Right forelimb (tissue), 1 donor: ENCODE data around the gene ARGFX.
"Not testable (repeated sequence)": the region's sequence is repeated elsewhere in the genome, so short reads cannot be mapped to it uniquely, and the experiment has no call there.

Source experiments
- DNase-seq: peaks from one replicate; pipeline ENCODE4 v3.0.0-alpha.2; 2018

ARGFX gene

DNA sequence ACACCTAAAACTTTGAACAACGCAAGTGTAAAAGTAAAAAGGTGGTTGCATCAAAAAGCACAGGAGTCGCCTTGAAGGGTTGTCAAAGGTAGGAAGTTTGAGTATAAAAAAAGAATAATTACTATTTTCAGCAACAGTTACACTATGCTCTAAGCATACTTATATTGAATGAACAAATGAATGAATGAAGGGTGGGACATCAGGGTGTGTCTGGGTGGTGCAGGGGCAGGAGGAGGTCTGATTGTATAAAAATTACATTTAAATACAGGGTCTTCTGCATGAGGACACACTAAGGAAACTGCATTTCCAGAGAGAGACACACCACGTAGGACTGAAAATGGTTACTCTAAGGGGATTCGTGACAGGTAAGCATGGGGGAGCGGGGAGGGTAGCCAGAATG is at the start of gene ARGFX:
Gene ARGFX (plus strand): TSS at position 301 of the 400 bp plus-strand sequence. CDS start 2,765 bp downstream, outside the sequence.
- no peak for DNase-seq

DNA sequence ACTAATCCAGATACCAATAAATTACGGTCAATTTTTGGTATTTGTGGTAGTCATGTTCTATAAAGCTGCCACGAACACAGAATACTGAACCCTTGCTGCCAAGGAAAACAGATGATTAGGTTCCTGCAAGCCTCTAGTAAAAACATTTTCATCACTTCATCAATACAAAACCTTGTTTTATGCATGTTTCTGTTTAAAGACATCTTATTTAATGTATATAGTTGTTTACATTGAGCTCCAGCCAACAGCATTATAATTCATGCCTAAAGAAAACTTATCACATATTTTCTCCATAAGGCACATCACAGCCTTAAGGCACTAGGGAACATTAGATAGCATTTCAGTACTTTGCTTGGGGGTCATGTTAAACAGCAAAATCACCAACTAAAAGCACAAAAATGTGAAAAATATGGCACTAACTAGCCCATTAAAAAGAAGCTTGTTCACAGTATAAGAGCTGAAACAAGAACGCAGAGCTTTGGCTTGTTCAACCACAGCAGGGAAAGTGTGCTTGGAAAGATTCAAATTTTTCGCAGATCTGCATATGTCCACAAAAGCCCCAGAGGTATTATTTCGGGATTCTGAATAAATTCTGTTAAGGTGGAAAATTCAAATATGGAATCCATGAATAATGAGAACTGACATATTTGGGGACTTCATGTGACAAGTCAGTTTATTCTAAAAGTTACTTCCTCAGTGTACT is 49.6 kb upstream of the ARGFX start:
- DNase-seq = no peak

DNA sequence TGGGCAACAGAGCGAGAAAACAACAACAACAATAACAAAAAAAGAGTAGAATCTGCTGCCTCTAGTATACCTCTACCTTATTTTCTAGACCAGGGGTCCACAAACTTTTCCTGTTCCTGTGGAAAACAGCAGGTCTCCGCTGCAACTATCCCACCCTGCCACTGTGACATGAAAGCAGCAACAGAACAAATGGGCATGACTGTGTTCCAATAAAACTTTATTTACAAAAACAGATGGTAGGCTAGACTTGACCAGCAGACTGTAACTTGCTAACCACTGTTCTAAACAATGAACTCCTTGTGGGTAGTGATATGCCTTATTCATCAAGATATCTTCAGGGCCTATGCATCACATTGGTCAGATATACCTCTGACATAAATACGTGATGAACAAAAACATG is 47.2 kb upstream of the ARGFX start:
- no peak for DNase-seq

DNA sequence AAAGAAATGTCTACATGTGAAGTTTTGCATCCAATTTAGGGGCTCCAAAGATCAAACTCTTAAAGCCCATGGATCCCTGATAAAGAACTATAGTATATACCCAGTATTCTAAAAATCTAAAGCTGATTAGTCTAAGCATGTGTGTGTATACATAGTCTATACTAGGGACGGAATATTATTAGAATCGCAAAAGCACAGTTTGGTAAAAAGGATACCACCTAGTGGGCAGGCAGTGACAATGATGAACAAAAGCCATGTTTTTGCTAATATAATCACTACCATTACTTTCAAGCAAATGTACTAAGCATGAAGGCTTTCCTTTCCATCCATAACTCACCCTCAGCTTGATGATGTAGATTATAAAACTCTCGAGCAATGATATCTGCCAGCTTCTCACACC is 38.4 kb upstream of the ARGFX start:
- DNase-seq = no peak

DNA sequence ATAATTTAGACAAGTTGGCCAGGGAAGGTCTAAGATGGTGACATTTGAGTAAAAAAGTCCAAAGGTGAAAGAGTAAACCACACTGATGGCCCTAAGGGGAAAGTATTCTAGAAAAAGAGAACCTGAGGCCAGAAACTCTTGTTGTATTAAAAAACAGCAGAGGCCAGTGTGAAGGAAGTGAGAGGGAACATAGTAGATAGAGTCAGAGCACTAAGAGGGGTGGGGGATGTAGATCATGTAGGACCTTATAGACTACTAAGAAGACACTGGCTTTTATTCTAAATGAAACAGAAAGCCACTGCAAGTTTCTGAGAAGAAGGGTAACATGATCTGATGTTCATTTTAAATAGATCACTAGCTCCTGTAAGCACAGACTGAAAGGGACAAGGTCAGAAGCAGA is 36.5 kb upstream of the ARGFX start:
- no peak for DNase-seq

DNA sequence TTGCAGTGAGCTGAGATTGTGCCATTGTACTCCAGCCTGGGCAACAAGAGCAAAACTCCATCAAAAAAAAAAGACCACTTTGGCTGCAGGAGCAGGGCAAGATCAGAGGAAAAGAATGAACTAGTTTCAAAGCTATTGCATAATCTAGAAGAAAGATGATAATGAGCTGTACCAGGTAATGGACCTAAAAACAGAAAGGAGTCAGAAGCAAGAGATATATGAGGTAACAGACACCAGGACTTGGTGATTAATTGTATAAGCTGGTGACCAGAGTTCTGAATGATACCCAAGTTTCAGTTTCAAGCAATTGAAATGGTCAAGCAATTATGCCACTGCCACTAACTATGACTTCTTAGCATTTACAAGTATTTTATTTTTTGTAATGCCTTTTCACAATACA is 24.8 kb upstream of the ARGFX start:
- no peak for DNase-seq

DNA sequence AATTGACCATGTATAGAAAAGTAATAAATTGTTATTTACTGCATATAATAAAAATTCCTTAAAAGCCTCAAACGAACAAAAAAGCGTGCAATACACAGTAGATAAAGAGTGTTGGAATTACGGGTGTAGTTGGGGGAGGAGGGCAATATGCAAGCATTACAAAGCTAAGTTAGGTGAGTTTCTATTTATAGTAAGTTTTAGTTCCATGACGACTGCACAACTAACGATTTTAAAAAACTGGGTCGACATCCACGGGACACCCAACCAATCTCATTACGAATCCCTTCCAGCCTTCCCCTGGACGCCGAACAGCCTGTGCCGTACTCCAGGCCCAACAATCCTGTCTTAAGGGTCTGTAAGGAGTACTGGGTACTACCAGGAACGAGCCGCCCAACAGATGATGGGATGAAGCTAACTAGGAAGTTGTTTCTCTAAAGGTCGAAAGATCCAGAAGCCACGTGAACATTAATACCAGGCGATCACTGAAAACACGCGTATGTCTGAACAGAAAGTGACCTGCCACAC is 22.6 kb upstream of the ARGFX start:
- DNase-seq = no peak

DNA sequence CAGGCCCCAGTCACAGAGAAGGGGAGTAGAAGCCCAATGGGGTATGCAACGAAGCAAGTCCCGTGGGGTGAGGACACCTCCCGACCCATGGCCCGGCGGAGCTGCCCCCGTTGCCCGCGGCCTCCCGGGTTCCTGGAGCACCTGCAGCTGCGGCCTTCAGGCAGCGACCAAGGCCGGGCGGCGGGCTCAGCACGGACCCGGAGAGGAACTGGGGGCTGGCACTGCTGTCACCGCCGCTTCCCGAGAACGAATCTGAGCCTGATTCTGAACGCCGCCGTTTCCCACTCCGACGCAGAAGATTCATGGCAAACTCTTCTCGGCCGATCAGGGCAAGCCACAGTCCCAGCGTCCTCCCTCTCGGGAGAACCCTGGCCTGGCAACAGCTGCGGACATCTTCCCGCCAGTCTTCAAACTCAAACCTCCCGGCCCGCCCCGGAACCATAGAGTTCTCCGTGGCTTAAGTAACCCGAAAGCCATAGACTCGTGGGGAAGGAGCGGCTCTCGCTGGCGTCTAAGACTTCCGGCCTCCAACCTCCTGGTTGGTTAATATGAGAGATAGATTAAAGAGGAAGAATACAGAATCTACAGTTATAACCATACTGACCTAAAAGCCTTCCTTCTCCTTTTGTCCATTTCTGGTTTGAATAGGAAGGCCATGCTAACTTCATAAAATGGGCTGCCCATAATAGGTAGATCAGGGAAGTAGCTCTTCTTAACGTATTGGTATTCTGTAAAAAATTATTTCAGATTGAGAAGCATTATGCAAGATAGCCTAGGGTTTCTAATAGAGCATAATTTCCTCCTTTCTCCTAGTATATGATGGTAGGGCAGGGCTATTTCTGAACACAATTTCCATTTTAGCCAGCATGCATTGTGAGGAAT is 21.9 kb upstream of the ARGFX start, which contains the start of gene POLQ:
Gene POLQ (minus strand): TSS at position 415 of the 882 bp plus-strand sequence. CDS start 111 bp downstream, at position 304.
- DNase-seq = peak; percentile 90

DNA sequence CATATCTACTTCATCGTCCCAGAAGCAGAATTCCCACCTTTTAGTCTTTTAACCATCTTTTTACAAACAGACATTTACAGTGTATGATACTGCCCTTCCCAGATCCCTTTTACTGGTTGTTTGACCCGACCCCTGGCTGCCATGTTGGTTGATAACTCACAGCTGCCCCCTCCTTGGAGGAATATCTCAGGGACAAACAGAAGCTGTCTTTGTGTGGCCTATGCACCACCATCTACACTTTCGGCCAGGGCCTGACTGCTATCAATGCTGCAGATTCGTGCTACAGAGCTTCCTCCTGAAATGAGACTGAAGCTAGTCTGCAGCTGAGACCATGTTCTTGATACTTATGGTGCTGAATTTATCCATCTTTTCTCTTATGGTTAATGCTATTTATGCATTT is 15.4 kb upstream of the ARGFX start:
- DNase-seq = no peak

DNA sequence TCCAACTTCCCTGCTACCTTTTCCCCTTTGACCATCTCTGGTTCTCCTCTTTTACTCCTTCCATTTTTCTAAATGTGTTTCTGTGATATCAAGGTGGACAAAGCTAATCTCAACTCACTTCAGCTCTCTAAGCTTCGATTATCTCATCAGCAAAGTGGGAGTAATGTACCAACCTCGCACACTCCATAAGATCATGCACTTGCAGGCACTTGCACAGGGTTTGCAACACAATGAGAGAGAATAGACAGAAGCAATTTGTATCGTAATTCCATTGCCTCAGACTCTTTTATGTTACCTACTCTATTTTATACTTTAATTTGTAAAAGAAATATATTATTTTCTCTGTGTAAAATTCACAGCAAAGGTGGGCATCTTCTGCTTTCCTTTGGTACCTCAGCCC is 15.0 kb upstream of the ARGFX start:
- DNase-seq = no peak

DNA sequence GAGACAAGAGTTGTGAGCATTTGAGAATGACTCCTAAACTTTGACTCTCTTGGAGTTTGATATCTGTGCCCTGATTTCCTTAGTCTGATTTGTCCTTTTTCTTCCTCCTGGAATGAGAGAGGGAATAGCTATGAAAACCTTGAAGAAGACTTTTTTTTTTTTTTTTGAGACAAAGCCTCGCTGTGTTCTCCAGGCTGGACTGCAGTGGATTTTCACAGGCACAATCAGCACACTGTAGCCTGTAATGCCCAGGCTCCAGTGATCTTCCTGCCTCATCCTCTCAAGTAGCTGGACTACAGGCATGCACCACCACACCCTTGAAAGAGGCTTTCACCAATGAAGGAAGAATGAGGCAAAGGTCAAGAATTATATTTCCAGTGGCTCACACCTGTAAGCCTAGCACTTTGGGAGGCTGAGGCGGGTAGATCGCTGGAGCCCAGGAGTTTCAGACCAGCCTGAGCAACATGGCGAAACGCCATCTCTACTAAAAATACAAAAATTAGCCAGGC is 10.3 kb upstream of the ARGFX start:
- DNase-seq = no peak

DNA sequence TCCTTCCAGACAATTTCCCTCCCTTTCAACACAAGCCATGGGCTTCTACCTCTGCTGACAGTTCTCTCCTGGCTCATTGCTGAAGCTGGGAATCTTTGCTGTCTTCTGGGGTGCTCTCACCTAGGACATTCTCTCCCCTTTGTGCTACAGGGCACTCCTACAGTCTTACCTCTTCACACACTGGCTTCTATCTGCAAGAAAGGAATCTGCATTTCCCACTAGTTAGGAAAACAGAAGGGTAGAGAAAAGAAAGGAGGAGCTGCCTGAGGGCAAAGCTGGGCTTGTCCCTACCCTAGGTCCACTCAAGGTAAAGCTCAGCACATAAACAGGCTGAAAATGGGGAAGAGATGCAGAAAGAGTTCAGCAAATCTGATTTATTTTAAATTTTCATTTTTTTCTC is 5.6 kb upstream of the ARGFX start:
- no peak for DNase-seq

DNA sequence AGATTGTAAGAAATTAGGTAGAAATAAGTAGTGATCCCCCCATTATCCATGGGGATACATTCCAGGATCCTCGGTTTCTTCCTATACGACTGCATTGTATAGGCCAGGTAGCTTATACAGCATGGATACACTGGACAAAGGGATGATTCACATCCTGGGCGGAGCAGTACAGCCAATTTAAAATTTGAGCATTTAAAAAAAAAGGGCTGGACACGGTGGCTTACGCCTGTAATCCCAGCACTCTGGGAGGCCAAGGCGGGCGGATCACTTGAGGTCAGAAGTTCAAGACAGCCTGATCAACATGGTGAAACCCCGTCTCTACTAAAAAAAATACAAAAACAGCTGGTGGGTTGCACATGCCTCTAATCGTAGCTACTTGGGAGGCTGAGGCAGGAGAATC is 976 bp upstream of the ARGFX start:
- no peak for DNase-seq

DNA sequence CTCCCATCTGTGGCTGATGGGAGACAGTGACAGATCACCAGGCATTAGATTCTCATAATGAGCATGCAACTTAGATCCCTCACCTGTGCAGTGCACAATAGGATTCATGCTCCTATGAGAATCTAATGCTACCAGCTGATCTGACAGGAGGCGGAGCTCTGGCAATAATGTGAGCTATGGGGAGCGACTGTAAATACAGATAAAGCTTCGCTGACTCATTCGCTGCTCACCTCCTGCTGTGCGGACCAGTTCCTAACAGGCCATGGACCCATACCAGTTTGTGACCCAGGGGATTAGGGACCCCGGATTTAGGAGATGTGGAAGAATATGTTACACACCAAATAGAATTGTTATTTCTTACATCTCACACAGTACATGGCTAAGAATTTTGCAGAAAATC is 6.7 kb downstream of the ARGFX start:
- no peak for DNase-seq

DNA sequence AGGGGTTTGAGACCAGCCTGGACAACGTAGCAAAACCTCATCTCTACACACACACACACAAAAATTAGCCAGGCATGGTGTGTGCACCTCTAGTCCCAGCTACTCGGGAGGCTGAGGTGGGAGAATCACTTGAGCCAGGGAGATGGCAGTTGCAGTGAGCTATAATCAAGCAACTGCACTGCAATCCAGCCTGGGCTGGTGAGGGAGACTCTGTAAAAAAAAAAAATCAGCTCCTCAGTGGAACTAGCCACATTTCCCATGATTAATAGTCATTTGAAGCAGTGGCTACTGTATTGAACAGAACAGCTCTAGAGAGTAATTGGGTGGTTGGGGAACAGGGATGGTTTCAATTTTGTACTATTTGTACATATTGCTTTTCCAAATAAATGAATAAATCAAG is 13.9 kb downstream of the ARGFX start:
- DNase-seq = no peak

DNA sequence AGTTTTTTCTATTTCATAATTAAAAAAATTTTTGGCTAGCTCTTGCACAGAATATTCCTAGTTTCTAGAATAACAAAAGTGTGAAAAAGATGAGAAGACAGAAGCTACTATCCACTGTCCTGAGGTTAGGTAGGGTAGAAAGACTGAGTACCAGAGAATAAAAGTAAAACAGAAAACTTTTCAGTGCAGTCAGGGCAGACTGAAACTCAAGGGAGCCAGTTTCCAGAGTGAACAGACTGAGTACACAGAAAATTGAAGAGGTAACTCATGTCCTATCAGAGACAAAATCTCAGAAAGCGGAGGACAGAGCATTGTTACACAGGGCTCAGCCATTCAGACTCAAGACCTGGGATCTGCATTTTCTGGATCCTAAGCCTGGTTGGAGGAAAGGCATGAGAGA is 16.7 kb downstream of the ARGFX start:
- no peak for DNase-seq

DNA sequence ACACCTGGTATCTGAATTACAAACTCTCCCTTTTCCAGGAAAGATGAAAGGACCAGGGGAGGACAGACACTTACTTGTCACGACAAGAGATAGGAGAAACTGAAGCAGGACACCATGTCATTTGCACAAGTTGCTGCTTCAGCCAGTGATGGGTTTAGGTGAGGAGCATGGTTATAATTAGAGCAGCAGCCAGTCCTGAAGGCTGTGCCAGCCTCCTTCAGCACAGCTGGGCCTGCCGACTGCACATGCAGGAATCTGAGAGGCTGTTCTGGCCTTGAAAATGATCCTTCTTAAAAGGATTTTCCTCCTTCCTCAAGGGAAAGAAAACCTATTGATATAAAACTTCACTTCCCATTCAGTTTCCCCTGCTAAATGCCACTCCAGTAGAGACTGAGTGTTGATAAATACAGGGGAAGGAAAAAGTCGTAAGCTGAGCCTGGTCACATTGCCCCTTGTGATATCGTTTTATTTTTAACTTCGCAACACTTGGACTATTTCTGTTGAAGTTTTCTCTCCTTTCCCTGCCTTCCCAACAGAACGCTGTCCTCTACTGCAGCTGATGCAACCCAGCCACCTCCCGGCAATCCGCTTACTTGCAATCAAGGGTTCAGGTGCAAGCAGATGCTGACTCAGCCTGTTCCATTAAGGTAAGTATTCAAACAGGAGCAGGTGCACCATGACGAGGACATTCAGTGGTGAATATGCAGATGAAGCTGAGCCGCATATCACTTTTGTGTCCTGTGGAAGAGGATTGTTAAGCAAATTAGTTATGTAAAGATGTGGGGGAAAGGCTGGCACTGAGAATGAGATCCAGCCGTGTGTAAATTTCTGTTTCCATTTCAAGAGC is 25.3 kb downstream of the ARGFX start, which contains the start of gene FBXO40:
Gene FBXO40 (plus strand): TSS at position 524 of the 847 bp plus-strand sequence. CDS start 27,197 bp downstream, outside the sequence.
- DNase-seq = no peak

DNA sequence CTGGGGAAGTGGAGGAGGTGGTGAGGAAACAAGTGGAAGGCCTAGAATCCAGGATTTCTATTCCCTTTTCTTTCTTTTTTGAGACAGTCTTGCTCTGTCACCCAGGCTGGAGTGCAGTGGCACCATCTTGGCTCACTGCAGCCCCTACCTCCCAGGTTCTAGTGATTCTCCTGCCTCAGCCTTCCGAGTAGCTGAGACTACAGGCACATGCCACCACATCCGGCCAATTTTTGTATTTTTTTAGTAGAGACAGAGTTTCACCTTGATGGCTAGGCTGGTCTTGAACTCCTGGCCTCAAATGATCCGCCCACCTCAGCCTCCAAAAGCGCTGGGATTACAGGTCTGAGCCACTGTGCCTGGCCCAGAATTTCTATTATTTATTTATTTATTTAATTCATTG is 26.1 kb downstream of the ARGFX start:
- not testable (repeated sequence) for DNase-seq

DNA sequence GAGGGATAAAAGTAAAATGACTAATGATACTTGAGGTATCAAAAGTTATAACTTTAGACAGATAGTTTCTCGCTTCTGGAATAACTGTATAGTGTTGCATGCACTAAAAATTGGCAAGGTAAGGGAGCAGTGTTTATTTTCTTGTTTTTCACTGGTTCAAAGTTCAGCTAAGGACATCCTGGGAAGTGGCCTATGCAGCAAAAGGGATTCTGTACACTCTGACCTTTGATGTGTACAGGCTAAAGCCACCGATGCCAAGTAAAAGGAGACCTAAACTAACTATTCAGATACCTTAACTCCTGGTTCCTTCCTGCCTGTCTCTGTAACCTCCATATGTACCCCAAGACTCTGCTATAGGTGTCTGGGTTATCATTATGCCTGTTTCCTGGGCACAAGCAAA is 27.1 kb downstream of the ARGFX start:
- no peak for DNase-seq

DNA sequence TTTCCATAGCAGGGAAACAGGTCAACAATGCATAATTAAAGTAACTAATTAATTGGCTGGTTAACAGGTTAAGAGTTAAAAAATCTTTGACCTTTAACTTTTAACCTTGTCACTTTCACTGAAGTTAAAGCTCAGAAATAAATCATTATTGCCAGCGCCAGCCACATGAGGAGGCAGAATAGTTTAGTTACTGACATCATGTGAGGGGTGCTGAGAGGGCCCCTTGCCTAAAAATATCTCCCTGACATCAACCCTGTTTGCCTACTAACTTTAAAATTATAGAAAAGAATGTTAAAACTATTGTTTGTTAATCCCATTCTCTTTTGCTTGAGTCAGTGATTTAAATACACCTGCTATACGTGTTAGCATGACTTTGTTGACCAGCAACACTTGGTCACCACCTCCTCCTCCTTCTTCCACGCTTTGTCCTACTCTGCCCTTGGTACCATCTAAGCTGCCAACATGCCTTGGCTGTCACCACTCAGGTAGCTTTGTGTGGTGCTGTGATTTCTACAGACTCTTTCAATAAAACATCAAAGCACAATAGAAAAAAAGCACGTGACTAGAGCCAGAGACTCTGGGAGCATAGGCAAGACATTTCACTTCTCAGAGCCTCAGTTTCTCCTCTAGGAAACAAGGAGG is 28.1 kb downstream of the ARGFX start:
- DNase-seq = no peak

DNA sequence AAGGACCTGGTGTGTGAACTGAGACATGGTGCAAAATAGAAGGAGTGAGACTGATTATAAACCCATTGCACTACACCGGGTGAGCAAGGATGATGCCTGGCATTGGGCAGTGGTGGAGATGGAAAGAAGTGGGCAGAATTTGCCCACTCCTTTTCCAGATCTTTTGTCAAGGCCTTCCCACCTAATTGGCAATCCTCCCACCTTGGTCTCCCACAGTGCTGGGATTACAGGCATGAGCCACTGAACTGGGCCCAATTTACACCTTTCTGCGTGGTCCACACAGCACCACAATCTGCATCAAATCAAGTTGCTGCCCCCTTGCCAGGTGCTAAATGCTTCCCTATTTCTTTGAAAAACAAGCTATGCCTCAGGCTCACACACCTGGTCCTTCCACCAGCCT is 30.8 kb downstream of the ARGFX start:
- no peak for DNase-seq

DNA sequence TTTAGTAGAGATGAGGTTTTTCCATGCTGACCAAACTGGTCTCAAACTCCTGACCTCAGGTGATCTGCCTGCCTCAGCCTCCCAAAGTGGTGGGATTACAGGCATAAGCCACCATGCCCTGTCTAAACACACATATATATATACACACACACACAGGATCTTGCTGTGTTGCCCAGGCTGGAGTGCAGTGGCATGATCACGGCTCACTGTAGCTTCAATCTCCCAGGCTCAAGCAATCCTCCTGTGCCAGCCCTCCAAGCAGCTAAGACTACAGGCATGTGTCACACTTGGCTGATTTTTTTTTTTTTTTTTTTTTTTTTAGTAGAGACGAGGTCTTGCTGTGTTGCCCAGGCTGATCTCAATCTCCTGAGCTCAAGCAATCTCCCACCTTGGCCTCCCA is 32.2 kb downstream of the ARGFX start:
- not testable (repeated sequence) for DNase-seq
